ENCODE measurements around the gene FGD4.

The FGD4 gene

GRCh38 chr12:32435921-32436705 is 36.8 kb downstream of the FGD4 start:
- TF ChIP-seq RAD21 (IDR thresholded peaks at IDR 0.05; ENCODE audit: low read depth) (no peak), TAF1 (IDR thresholded peaks at IDR 0.05; ENCODE audit: low read depth) (no peak), EP300 (IDR thresholded peaks at IDR 0.05; ENCODE audit: borderline replicate concordance) (no peak), YY1 (IDR thresholded peaks at IDR 0.05; ENCODE audit: low read depth) (no peak), ZBTB7A (IDR thresholded peaks at IDR 0.05; ENCODE audit: low read depth) (no peak), CEBPB (IDR thresholded peaks at IDR 0.05) (no peak), FOXM1 (IDR thresholded peaks at IDR 0.05; ENCODE audit: borderline replicate concordance, low read depth) (no peak), TEAD4 (IDR thresholded peaks at IDR 0.05) (no peak), NFIC (IDR thresholded peaks at IDR 0.05) (no peak), REST (IDR thresholded peaks at IDR 0.05; ENCODE audit: low read depth) (no peak), TCF12 (IDR thresholded peaks at IDR 0.05; ENCODE audit: low read depth) (no peak), CREB1 (IDR thresholded peaks at IDR 0.05; ENCODE audit: low read depth) (no peak), EGR1 (IDR thresholded peaks at IDR 0.05) (no peak)
- TF ChIP-seq, protein P1, sequence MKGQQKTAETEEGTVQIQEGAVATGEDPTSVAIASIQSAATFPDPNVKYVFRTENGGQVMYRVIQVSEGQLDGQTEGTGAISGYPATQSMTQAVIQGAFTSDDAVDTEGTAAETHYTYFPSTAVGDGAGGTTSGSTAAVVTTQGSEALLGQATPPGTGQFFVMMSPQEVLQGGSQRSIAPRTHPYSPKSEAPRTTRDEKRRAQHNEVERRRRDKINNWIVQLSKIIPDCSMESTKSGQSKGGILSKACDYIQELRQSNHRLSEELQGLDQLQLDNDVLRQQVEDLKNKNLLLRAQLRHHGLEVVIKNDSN (IDR thresholded peaks at IDR 0.05) = no peak
- TF ChIP-seq, protein P2, sequence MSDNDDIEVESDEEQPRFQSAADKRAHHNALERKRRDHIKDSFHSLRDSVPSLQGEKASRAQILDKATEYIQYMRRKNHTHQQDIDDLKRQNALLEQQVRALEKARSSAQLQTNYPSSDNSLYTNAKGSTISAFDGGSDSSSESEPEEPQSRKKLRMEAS (IDR thresholded peaks at IDR 0.05) = no peak

DNA sequence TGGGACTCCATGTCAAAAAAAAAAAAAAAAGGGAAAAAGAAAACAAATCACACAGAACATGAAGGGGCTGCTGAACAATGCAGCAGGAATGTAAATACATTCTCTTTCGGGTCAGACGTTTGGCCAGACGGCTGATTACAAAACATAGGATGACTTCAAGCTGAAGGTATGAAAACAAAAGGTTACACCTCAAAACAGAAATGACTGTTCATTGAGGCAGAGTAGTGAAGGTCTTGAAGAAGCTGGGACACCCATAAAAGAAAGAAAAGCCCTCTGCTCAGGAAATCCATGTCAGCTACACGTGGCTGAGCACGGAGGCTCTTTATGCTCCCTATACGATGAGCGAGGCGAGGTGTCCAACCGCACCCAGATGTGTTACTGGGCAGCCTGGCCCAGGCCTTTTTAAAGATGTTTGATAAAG is 37.7 kb downstream of the FGD4 start:
- peak; percentile 95 for TF ChIP-seq TEAD4 (IDR thresholded peaks at IDR 0.05)
- TF ChIP-seq ZBTB7A (IDR thresholded peaks at IDR 0.05; ENCODE audit: low read depth) = no peak
- TF ChIP-seq, protein P1 (IDR thresholded peaks at IDR 0.05) = no peak
- no peak for TF ChIP-seq EGR1 (IDR thresholded peaks at IDR 0.05)
- TF ChIP-seq EP300 (IDR thresholded peaks at IDR 0.05; ENCODE audit: borderline replicate concordance) = peak; percentile 80; the same call in 1 of the 2 replicates
- peak; percentile 3; the same call in 1 of the 2 replicates for TF ChIP-seq YY1 (IDR thresholded peaks at IDR 0.05; ENCODE audit: low read depth)
- TF ChIP-seq, protein P2 (IDR thresholded peaks at IDR 0.05) = peak; percentile 46; the same call in 1 of the 2 replicates
- TF ChIP-seq FOXM1 (IDR thresholded peaks at IDR 0.05; ENCODE audit: borderline replicate concordance, low read depth) = peak; percentile 38; the same call in 1 of the 2 replicates
- peak; percentile 91 for TF ChIP-seq TCF12 (IDR thresholded peaks at IDR 0.05; ENCODE audit: low read depth)
- no peak for TF ChIP-seq RAD21 (IDR thresholded peaks at IDR 0.05; ENCODE audit: low read depth)
- TF ChIP-seq CEBPB (IDR thresholded peaks at IDR 0.05) = peak; percentile 96
- TF ChIP-seq REST (IDR thresholded peaks at IDR 0.05; ENCODE audit: low read depth) = no peak
- TF ChIP-seq CREB1 (IDR thresholded peaks at IDR 0.05; ENCODE audit: low read depth) = no peak
- peak; percentile 82 for TF ChIP-seq NFIC (IDR thresholded peaks at IDR 0.05)
- TF ChIP-seq TAF1 (IDR thresholded peaks at IDR 0.05; ENCODE audit: low read depth) = 0 out of 2 replicates have a peak, but pooled peaks have one; percentile 21

GRCh38 chr12:32440120-32440865 is 40.9 kb downstream of the FGD4 start:
- TF ChIP-seq ZBTB7A (IDR thresholded peaks at IDR 0.05; ENCODE audit: low read depth) (no peak), REST (IDR thresholded peaks at IDR 0.05; ENCODE audit: low read depth) (no peak), RAD21 (IDR thresholded peaks at IDR 0.05; ENCODE audit: low read depth) (no peak), YY1 (IDR thresholded peaks at IDR 0.05; ENCODE audit: low read depth) (no peak), NFIC (IDR thresholded peaks at IDR 0.05) (no peak), EGR1 (IDR thresholded peaks at IDR 0.05) (no peak), TCF12 (IDR thresholded peaks at IDR 0.05; ENCODE audit: low read depth) (no peak), CEBPB (IDR thresholded peaks at IDR 0.05) (no peak), FOXM1 (IDR thresholded peaks at IDR 0.05; ENCODE audit: borderline replicate concordance, low read depth) (no peak), TEAD4 (IDR thresholded peaks at IDR 0.05) (no peak), TAF1 (IDR thresholded peaks at IDR 0.05; ENCODE audit: low read depth) (no peak), EP300 (IDR thresholded peaks at IDR 0.05; ENCODE audit: borderline replicate concordance) (no peak), CREB1 (IDR thresholded peaks at IDR 0.05; ENCODE audit: low read depth) (no peak)
- TF ChIP-seq, protein P2 (IDR thresholded peaks at IDR 0.05) = no peak
- TF ChIP-seq, protein P1 (IDR thresholded peaks at IDR 0.05) = no peak
